Endodermal cell (in vitro differentiated cells): ENCODE data around the gene NPY5R. TPM values are rescaled to one million over a fixed set of nuclear protein-coding genes. Genes with fewer than 3 reads are reported as not detected.

Source experiments
- DNase-seq: peaks from one replicate; pipeline ENCODE4 v3.0.0-alpha.2; 2017
- H3K27ac ChIP-seq: 2 replicates; pipeline ENCODE4 v1.5.1; 2013; ENCODE audit warnings: mild to moderate bottlenecking, low read depth, low read length, moderate library complexity
- H3K27me3 ChIP-seq: 2 replicates; pipeline ENCODE4 v1.6.1; 2013; ENCODE audit warnings: mild to moderate bottlenecking, low read length, moderate library complexity; ENCODE audit not compliant: insufficient read depth, control insufficient read depth, poor library complexity, severe bottlenecking
- H3K36me3 ChIP-seq: 2 replicates; pipeline ENCODE4 v1.7.0; 2013; ENCODE audit warnings: mild to moderate bottlenecking, low read length, moderate library complexity; ENCODE audit not compliant: control insufficient read depth, insufficient read depth
- H3K4me1 ChIP-seq: one replicate; pipeline ENCODE4 v1.7.0; 2013; ENCODE audit warnings: low read length; ENCODE audit not compliant: control insufficient read depth, insufficient read depth
- H3K4me3 ChIP-seq: 2 replicates; pipeline ENCODE4 v1.5.1; 2013; ENCODE audit warnings: mild to moderate bottlenecking, low read length, moderate library complexity
- H3K9ac ChIP-seq: 2 replicates; pipeline ENCODE4 v1.6.1; 2013; ENCODE audit warnings: mild to moderate bottlenecking, low read length, moderate library complexity; ENCODE audit not compliant: poor library complexity, severe bottlenecking; ENCODE audit errors: extremely low read depth
- H3K9me3 ChIP-seq: 2 replicates; pipeline ENCODE4 v1.6.1; 2013; ENCODE audit warnings: mild to moderate bottlenecking, low read length, moderate library complexity; ENCODE audit not compliant: control insufficient read depth
- H3K27ac Mint-ChIP-seq: 2 replicates; pipeline ENCODE4 v1.8.0; 2020; ENCODE audit warnings: mixed read lengths
- H3K27me3 Mint-ChIP-seq: 2 replicates; pipeline ENCODE4 v1.8.0; 2021; ENCODE audit warnings: mild to moderate bottlenecking, mixed read lengths; ENCODE audit not compliant: insufficient read depth
- H3K36me3 Mint-ChIP-seq: 2 replicates; pipeline ENCODE4 v1.8.0; 2020; ENCODE audit warnings: low read depth, mixed read lengths
- H3K4me1 Mint-ChIP-seq: 2 replicates; pipeline ENCODE4 v1.8.0; 2020; ENCODE audit warnings: mixed read lengths
- H3K4me3 Mint-ChIP-seq: 2 replicates; pipeline ENCODE4 v1.8.0; 2020; ENCODE audit warnings: mild to moderate bottlenecking, moderate library complexity, mixed read lengths
- H3K9me3 Mint-ChIP-seq: 2 replicates; pipeline ENCODE4 v1.8.0; 2020; ENCODE audit warnings: mild to moderate bottlenecking, mixed read lengths
- WGBS, 2 experiments: methylation state at CpG; one replicate each; pipeline versions ENCODE4 v1.1.5 to v1.1.7; 2013; ENCODE audit warnings: missing lambda C conversion rate in 2 of 2, mixed read lengths in 1 of 2; ENCODE audit not compliant: insufficient coverage in 1 of 2, insufficient read length in 1 of 2; 5-methylcytosine and 5-hydroxymethylcytosine counted together
- total RNA-seq, 2 donors: library from RNA; stranded (reverse); fragmentation: NEBNext Ultra II Directional in 1 of 2; extraction: Animal tissue kit (Norgen Biotek cat#: 25700) in 1 of 2; gene quantifications; 2 replicates in 1 of 2; 3 replicates in 1 of 2; pipeline ENCODE4 v1.2.1, GENCODE V29; 2021
- TF ChIP-seq, protein P1 (sequence below): fragments of 200-600 bp; sonication (generic); conservative IDR thresholded peaks from 2 replicates; pipeline ENCODE4 v1.5.0; 2021; ENCODE audit warnings: antibody characterized with exemption, mild to moderate bottlenecking

NPY5R gene
- total RNA-seq, 2 donors from 2014 or later = 4.4 to 5.1 TPM

GRCh38 chr4:163330916-163331628, 12.6 kb upstream of the NPY5R start:
- Mint-ChIP-seq H3K36me3 (peaks cover under 1% of the 10 kb centered on the region), H3K4me1 (peaks cover 3% of the 10 kb centered on the region), H3K9me3 (no peaks in the 10 kb centered on the region), H3K27me3 (peaks cover 19% of the 10 kb centered on the region), H3K4me3 (peak overlapping the region; percentile 84), H3K27ac (no peak overlapping the region)
- no peak overlapping the region for H3K9ac ChIP-seq
- peak overlapping the region; percentile 98 for H3K4me3 ChIP-seq
- peaks cover 15% of the 10 kb centered on the region for H3K27me3 ChIP-seq
- TF ChIP-seq, protein P1, sequence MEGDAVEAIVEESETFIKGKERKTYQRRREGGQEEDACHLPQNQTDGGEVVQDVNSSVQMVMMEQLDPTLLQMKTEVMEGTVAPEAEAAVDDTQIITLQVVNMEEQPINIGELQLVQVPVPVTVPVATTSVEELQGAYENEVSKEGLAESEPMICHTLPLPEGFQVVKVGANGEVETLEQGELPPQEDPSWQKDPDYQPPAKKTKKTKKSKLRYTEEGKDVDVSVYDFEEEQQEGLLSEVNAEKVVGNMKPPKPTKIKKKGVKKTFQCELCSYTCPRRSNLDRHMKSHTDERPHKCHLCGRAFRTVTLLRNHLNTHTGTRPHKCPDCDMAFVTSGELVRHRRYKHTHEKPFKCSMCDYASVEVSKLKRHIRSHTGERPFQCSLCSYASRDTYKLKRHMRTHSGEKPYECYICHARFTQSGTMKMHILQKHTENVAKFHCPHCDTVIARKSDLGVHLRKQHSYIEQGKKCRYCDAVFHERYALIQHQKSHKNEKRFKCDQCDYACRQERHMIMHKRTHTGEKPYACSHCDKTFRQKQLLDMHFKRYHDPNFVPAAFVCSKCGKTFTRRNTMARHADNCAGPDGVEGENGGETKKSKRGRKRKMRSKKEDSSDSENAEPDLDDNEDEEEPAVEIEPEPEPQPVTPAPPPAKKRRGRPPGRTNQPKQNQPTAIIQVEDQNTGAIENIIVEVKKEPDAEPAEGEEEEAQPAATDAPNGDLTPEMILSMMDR = no peak
- DNase-seq = no peak
- no peaks in the 10 kb centered on the region for H3K9me3 ChIP-seq
- H3K36me3 ChIP-seq = no peaks in the 10 kb centered on the region
- H3K27ac ChIP-seq = no peak overlapping the region
- no peaks in the 10 kb centered on the region for H3K4me1 ChIP-seq
- WGBS, 2 experiments = 87 to 93% methylated on average over 6 to 16 of the region's 16 CpGs

GRCh38 chr4:163331629-163332376, 11.9 kb upstream of the NPY5R start:
- peak overlapping the region; percentile 84 for H3K4me3 Mint-ChIP-seq
- peaks cover 19% of the 10 kb centered on the region for H3K27me3 Mint-ChIP-seq
- no peaks in the 10 kb centered on the region for H3K9me3 Mint-ChIP-seq
- peaks cover 15% of the 10 kb centered on the region for H3K27me3 ChIP-seq
- H3K9me3 ChIP-seq = no peaks in the 10 kb centered on the region
- WGBS, 2 experiments = 1 to 2% methylated on average over 11 to 58 of the region's 58 CpGs
- no peaks in the 10 kb centered on the region for H3K36me3 ChIP-seq
- no peak overlapping the region for H3K27ac ChIP-seq
- TF ChIP-seq, protein P1 = peak; percentile 54
- H3K4me3 ChIP-seq = peak overlapping the region; percentile 98
- H3K9ac ChIP-seq = peak overlapping the region; percentile 57
- H3K4me1 ChIP-seq = no peaks in the 10 kb centered on the region
- H3K36me3 Mint-ChIP-seq = no peaks in the 10 kb centered on the region
- peak; percentile 80 for DNase-seq
- peaks cover 3% of the 10 kb centered on the region for H3K4me1 Mint-ChIP-seq
- peak overlapping the region; percentile 93 for H3K27ac Mint-ChIP-seq

DNA sequence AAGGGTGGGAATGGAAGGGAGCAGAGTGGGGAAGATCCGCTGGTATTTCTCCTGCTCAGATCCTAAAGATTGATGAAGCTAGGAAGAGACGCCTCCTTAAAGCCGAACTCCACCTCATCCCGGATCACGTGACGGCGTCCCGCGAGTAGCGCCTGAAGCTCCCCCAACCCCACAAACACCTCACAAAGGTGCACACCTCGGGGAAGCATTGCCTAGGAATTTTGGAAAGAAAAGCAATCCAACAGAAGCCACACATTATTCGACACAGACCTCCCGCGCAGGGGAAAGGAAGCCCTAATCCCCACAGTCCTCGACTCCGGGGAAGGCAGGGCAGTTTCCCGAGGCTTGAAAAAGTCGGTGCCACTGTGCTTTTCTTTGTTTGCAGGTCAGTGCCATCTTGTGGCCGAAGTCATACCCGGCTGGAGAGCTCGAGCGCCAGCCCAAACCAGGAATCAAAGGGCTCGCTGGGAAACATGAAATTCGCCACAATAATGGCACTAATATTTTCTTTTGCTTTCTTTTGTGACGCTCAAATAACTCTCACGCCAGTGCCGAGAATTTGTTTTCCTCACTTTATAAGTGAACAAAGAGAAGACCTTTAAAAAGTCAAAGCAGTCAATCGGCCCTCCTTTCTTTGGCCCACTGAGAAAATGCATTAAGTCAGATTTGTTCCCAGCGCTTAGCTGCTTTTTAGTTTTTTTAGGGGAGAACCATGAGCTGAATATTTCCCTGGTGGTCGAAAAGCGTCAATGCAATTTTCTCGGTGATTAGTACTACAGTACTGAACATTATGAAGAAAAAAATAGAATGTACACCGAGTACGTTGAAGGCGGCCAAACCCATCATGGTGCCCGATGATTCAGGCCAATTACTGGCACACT, 10.9 kb upstream of the NPY5R start, which contains the start of gene NPY1R:
NPY1R (minus strand) TSS at position 71 of the 881 bp plus-strand sequence. CDS start 6,042 bp downstream, outside the sequence.
- Mint-ChIP-seq H3K4me1 (peaks cover 3% of the 10 kb centered on the region), H3K27me3 (peaks cover 23% of the 10 kb centered on the region), H3K4me3 (peak within 1 kb of the TSS; percentile 84), H3K27ac (peak within 1 kb of the TSS; percentile 93), H3K36me3 (no peaks in the 10 kb centered on the region), H3K9me3 (no peaks in the 10 kb centered on the region)
- Histone ChIP-seq H3K9me3 (no peaks in the 10 kb centered on the region), H3K27ac (no peak within 1 kb of the TSS), H3K4me3 (peak within 1 kb of the TSS; percentile 98), H3K9ac (peak within 1 kb of the TSS; percentile 57), H3K36me3 (no peaks in the 10 kb centered on the region), H3K4me1 (no peaks in the 10 kb centered on the region), H3K27me3 (peaks cover 15% of the 10 kb centered on the region)
- TF ChIP-seq, protein P1 = peak; percentile 93
- 16 to 41% methylated on average over 14 to 36 of the region's 36 CpGs for WGBS, 2 experiments
- peak; percentile 93 for DNase-seq
